Lower lobe of right lung (tissue), 2 donors: ENCODE results near the gene GEMIN8. TPM values are rescaled to one million over a fixed set of nuclear protein-coding genes. Genes with fewer than 3 reads are reported as not detected.

Experiments used
- ATAC-seq, 2 donors: fragments of 200-7000 bp; cut with Tn5 transposase; one replicate each; pipeline ENCODE4 v1.9.1; 2020 to 2022; ENCODE audit warnings: mild to moderate bottlenecking in 2 of 2, moderate library complexity in 2 of 2
- DNase-seq: peaks from one replicate; pipeline ENCODE4 v3.0.0-alpha.2; 2020
- H3K27ac ChIP-seq: fragments of 200-600 bp; one replicate; pipeline ENCODE4 v1.8.0; 2022
- H3K27me3 ChIP-seq: fragments of 200-600 bp; one replicate; pipeline ENCODE4 v1.8.0; 2022; ENCODE audit warnings: low read depth
- H3K36me3 ChIP-seq: fragments of 200-600 bp; one replicate; pipeline ENCODE4 v1.8.0; 2022; ENCODE audit warnings: mild to moderate bottlenecking
- H3K4me1 ChIP-seq: fragments of 200-600 bp; one replicate; pipeline ENCODE4 v1.8.0; 2022
- H3K4me3 ChIP-seq: fragments of 200-600 bp; one replicate; pipeline ENCODE4 v1.8.0; 2022; ENCODE audit warnings: mild to moderate bottlenecking
- H3K9me3 ChIP-seq: fragments of 200-600 bp; one replicate; pipeline ENCODE4 v1.8.0; 2022
- intact Hi-C: fragments of 100-400 bp; cut with DNase I; formaldehyde crosslinking; loops from one replicate; pipeline ENCODE4 v1.11.0; 2022
- total RNA-seq: library from RNA; stranded (reverse); fragmentation: NEBNext Ultra II Directional; extraction: Animal tissue kit (Norgen Biotek cat#: 25700); gene quantifications from one replicate; pipeline ENCODE4 v1.2.1, GENCODE V29; 2021
- TF ChIP-seq, protein P1 (sequence below): fragments of 200-600 bp; IDR thresholded peaks from one replicate; pipeline ENCODE4 v1.8.0; 2022; ENCODE audit warnings: antibody characterized with exemption, mild to moderate bottlenecking
- donor health status: DM: no; HTN: yes; CAD: no; lungs with severe emphysema.

The GEMIN8 gene
- total RNA-seq, 1 donor from 2014 or later = 15.8 TPM

DNA sequence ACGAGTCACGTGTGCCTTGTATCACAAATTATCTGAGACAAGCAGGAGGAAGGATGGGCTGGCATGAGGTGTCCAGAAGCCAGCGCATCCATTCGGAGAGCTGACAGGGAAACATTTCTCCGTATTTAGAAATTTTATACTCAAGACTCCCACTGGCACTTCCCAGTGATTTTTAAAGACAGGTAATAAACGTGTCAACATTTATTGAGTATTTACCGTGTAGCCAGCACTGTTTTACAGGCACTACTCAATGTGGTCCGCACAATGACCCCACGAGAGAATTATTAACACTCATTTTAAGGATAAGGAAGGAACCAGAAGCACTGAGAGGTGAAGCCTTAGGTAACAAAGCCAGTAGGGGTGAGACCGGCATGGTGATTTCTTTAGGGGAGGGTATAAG, 23.2 kb downstream of the GEMIN8 start:
- TF ChIP-seq, protein P1, sequence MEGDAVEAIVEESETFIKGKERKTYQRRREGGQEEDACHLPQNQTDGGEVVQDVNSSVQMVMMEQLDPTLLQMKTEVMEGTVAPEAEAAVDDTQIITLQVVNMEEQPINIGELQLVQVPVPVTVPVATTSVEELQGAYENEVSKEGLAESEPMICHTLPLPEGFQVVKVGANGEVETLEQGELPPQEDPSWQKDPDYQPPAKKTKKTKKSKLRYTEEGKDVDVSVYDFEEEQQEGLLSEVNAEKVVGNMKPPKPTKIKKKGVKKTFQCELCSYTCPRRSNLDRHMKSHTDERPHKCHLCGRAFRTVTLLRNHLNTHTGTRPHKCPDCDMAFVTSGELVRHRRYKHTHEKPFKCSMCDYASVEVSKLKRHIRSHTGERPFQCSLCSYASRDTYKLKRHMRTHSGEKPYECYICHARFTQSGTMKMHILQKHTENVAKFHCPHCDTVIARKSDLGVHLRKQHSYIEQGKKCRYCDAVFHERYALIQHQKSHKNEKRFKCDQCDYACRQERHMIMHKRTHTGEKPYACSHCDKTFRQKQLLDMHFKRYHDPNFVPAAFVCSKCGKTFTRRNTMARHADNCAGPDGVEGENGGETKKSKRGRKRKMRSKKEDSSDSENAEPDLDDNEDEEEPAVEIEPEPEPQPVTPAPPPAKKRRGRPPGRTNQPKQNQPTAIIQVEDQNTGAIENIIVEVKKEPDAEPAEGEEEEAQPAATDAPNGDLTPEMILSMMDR = no peak
- Histone ChIP-seq H3K27me3 (no peaks in the 10 kb centered on the region), H3K9me3 (no peaks in the 10 kb centered on the region), H3K27ac (no peak overlapping the region), H3K4me1 (no peaks in the 10 kb centered on the region), H3K36me3 (peaks cover 14% of the 10 kb centered on the region), H3K4me3 (no peak overlapping the region)
- no peak for DNase-seq
- no peak for ATAC-seq
- intact Hi-C loops = no loop called here

DNA sequence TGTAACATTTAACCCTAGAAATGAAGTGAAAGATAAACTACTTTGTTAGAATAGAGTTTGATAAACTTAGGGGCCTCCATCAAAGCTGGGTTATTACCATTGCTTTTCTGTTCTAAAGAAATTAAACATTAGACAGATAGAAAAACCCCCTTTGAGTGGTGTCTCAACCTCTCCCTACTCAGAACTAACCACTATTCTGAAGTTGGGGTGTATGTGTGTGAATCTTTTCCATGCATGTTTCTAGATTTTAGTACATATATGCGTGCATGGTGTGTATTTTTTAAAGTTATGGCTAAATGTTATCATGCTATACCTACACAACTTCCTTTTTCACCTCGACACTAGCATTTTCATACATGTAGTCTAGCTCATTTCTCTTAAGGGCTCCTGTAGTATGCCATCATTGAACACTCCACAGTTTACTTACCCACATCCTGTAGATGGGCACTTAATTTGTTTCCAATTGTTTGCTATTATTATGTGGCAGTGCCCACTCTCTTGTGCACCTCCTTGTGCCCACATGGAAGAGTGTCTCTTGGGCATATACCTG, 25.7 kb downstream of the GEMIN8 start:
- H3K4me1 ChIP-seq = no peaks in the 10 kb centered on the region
- no peak overlapping the region for H3K4me3 ChIP-seq
- ATAC-seq (no peak), DNase-seq (no peak)
- H3K36me3 ChIP-seq = peaks cover 8% of the 10 kb centered on the region
- TF ChIP-seq, protein P1 = no peak
- no peaks in the 10 kb centered on the region for H3K9me3 ChIP-seq
- intact Hi-C loops = no loop called here
- no peaks in the 10 kb centered on the region for H3K27me3 ChIP-seq
- H3K27ac ChIP-seq = no peak overlapping the region

DNA sequence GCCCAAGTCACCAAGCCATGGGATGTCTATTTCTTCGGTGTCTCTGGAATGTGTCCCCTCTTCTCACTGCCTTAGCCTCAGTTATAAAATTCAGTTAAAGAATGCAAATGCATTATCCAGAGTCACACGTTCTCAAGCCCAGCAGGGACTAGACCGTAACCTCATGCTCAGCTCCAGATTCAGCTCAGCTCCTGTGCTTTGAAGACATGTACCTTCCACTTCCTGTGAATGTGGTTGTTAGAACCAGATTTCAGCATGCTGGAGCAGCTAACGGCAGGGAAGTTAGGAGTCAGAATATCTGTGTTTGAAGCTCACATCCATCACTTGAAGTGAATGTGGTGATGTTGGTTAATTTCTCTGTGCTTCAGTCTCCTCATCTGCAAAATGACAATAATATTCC, 26.7 kb downstream of the GEMIN8 start:
- H3K36me3 ChIP-seq = peaks cover 4% of the 10 kb centered on the region
- ATAC-seq (no peak), DNase-seq (no peak)
- intact Hi-C loops = no loop called here
- TF ChIP-seq, protein P1 = no peak
- H3K9me3 ChIP-seq = no peaks in the 10 kb centered on the region
- no peaks in the 10 kb centered on the region for H3K27me3 ChIP-seq
- no peak overlapping the region for H3K27ac ChIP-seq
- H3K4me1 ChIP-seq = no peaks in the 10 kb centered on the region
- H3K4me3 ChIP-seq = no peak overlapping the region

DNA sequence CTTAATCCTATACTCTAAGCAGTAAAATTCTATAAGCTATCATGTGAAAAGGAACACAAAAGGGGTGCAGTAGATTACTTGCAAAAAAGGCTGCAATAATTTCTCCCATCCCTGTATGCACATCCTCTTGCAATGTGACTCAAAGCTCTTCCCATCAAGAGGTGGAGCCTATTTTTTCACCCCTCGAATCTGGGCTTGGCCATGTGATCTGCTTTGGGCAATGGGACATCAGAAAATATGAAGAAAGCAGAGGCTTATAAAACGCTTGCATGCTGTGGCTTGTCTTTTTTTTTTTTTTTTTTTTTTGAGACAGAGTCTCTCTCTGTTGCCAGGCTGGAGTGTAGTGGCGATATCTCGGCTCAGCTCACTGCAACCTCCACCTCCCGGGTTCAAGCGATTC, 33.0 kb downstream of the GEMIN8 start:
- intact Hi-C loops = no loop called here
- no peak overlapping the region for H3K27ac ChIP-seq
- no peaks in the 10 kb centered on the region for H3K27me3 ChIP-seq
- no peaks in the 10 kb centered on the region for H3K36me3 ChIP-seq
- no peaks in the 10 kb centered on the region for H3K4me1 ChIP-seq
- DNase-seq = no peak
- H3K9me3 ChIP-seq = no peaks in the 10 kb centered on the region
- no peak for ATAC-seq
- TF ChIP-seq, protein P1 = no peak
- H3K4me3 ChIP-seq = no peak overlapping the region

DNA sequence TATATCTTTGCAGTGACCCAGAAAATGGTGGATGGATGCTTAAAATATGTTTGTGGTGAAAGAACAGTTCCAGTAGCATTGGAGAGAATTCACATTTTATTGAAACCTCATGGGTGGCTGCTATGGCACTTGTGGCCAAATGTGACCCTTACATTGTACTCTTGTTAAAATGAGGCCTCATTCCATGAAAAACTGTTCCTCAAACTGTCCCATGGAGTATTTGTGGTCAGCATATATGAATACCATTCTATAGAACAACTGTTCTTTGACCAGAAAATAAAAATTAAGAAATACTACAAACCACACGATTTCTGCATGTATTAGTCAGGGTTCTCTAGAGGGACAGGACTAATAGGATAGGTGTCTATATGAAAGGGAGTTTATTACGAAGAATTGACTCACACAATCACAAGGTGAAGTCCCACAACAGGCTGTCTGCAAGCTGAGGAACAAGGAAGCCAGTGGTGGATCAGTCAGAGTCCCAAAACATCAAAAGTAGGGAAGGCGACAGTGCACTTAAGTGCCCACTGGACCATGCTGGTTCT, 35.1 kb downstream of the GEMIN8 start:
- H3K4me3 ChIP-seq = no peak overlapping the region
- TF ChIP-seq, protein P1 = no peak
- intact Hi-C loops = no loop called here
- H3K27ac ChIP-seq = no peak overlapping the region
- no peaks in the 10 kb centered on the region for H3K36me3 ChIP-seq
- DNase-seq (no peak), ATAC-seq (no peak)
- H3K27me3 ChIP-seq = no peaks in the 10 kb centered on the region
- H3K9me3 ChIP-seq = no peaks in the 10 kb centered on the region
- no peaks in the 10 kb centered on the region for H3K4me1 ChIP-seq
